Astrocyte (in vitro differentiated cells and primary cell): Measurements from ENCODE around the gene HOOK1. TPM values are rescaled to one million over a fixed set of nuclear protein-coding genes. Genes with fewer than 3 reads are reported as not detected.
A peak's percentile ranks its signal among the peaks of the same experiment; 100 is the strongest.

ENCODE experiments used
- DNase-seq: peaks from one replicate; pipeline ENCODE4 v3.0.0-alpha.2; 2010; ENCODE audit warnings: low read depth
- FAIRE-seq: peaks from 2 replicates; lab custom pipeline; 2011; peaks lifted over from hg19 to GRCh38; lab: Jason Lieb, UNC
- H2AFZ ChIP-seq: 2 replicates; pipeline ENCODE4 v1.6.0; 2012; ENCODE audit warnings: low read depth, low read length, inconsistent platforms
- H3K27ac ChIP-seq: 2 replicates; pipeline ENCODE4 v1.5.1; 2011; ENCODE audit warnings: low read depth, low read length, inconsistent platforms
- H3K27me3 ChIP-seq: 2 replicates; pipeline ENCODE4 v1.6.0; 2011; ENCODE audit warnings: low read length, inconsistent platforms; ENCODE audit not compliant: insufficient read depth
- H3K36me3 ChIP-seq: 2 replicates; pipeline ENCODE4 v1.5.1; 2011; ENCODE audit warnings: low read length, inconsistent platforms; ENCODE audit not compliant: insufficient read depth
- H3K4me1 ChIP-seq: 2 replicates; pipeline ENCODE4 v1.5.1; 2011; ENCODE audit warnings: low read length, inconsistent platforms; ENCODE audit not compliant: insufficient read depth
- H3K4me2 ChIP-seq: 2 replicates; pipeline ENCODE4 v1.6.0; 2012; ENCODE audit warnings: low read length, inconsistent platforms
- H3K4me3 ChIP-seq: 2 replicates; pipeline ENCODE4 v1.5.1; 2011; ENCODE audit warnings: low read depth, mild to moderate bottlenecking, low read length, inconsistent platforms; ENCODE audit not compliant: insufficient read depth
- H3K79me2 ChIP-seq: 2 replicates; pipeline ENCODE4 v1.6.0; 2012; ENCODE audit warnings: mild to moderate bottlenecking, low read length, inconsistent platforms; ENCODE audit not compliant: insufficient read depth
- H3K9ac ChIP-seq: 2 replicates; pipeline ENCODE4 v1.6.0; 2012; ENCODE audit warnings: mild to moderate bottlenecking, low read length, inconsistent platforms
- H3K9me3 ChIP-seq: 2 replicates; pipeline ENCODE4 v1.5.1; 2012; ENCODE audit warnings: low read depth, mild to moderate bottlenecking, low read length, inconsistent platforms; ENCODE audit not compliant: insufficient read depth
- H4K20me1 ChIP-seq: 2 replicates; pipeline ENCODE4 v1.6.0; 2012; ENCODE audit warnings: low read length, inconsistent platforms; ENCODE audit not compliant: insufficient read depth
- H3K27ac Mint-ChIP-seq: one replicate; pipeline ENCODE4 v1.8.0; 2021; ENCODE audit warnings: mild to moderate bottlenecking, mixed read lengths; ENCODE audit not compliant: unreplicated experiment
- H3K27me3 Mint-ChIP-seq: one replicate; pipeline ENCODE4 v1.8.0; 2021; ENCODE audit warnings: low read depth, mixed read lengths; ENCODE audit not compliant: unreplicated experiment
- H3K36me3 Mint-ChIP-seq: one replicate; pipeline ENCODE4 v1.8.0; 2021; ENCODE audit warnings: low read depth, mixed read lengths; ENCODE audit not compliant: unreplicated experiment
- H3K4me1 Mint-ChIP-seq: one replicate; pipeline ENCODE4 v1.8.0; 2021; ENCODE audit warnings: low read depth, mixed read lengths; ENCODE audit not compliant: unreplicated experiment
- H3K4me3 Mint-ChIP-seq: one replicate; pipeline ENCODE4 v1.8.0; 2021; ENCODE audit warnings: mild to moderate bottlenecking, moderate library complexity, mixed read lengths; ENCODE audit not compliant: unreplicated experiment
- H3K9me3 Mint-ChIP-seq: one replicate; pipeline ENCODE4 v1.8.0; 2021; ENCODE audit warnings: mild to moderate bottlenecking, mixed read lengths; ENCODE audit not compliant: unreplicated experiment
- CTCF ChIP-seq: IDR thresholded peaks from 2 replicates; pipeline ENCODE4 v1.5.1; 2011; ENCODE audit warnings: low read depth, mild to moderate bottlenecking, inconsistent platforms, low read length, moderate library complexity; ENCODE audit not compliant: insufficient read depth
- EZH2 ChIP-seq: IDR thresholded peaks from 2 replicates; pipeline ENCODE4 v1.6.1; 2012; ENCODE audit warnings: mild to moderate bottlenecking, low read length, inconsistent platforms; ENCODE audit not compliant: insufficient read depth
- total RNA-seq: library from RNA; stranded (reverse); gene quantifications from 2 replicates; pipeline ENCODE4 v1.2.1, GENCODE V29; 2021

HOOK1 gene
- total RNA-seq, 1 donor from 2014 or later: 1.8 TPM

GRCh38 chr1:59775480-59775879 lies 39.3 kb upstream of the HOOK1 start:
- Histone ChIP-seq H2AFZ (no peak overlapping the region), H3K36me3 (no peaks in the 10 kb centered on the region), H3K4me2 (no peak overlapping the region), H3K4me3 (no peak overlapping the region), H4K20me1 (no peaks in the 10 kb centered on the region), H3K79me2 (no peaks in the 10 kb centered on the region), H3K27me3 (no peaks in the 10 kb centered on the region), H3K9ac (no peak overlapping the region), H3K27ac (no peak overlapping the region), H3K9me3 (no peaks in the 10 kb centered on the region), H3K4me1 (peaks cover 3% of the 10 kb centered on the region)
- H3K9me3 Mint-ChIP-seq: no peaks in the 10 kb centered on the region
- H3K4me3 Mint-ChIP-seq: no peak overlapping the region
- FAIRE-seq (peak; percentile 29), DNase-seq (no peak)
- no peaks in the 10 kb centered on the region for H3K36me3 Mint-ChIP-seq
- H3K27me3 Mint-ChIP-seq: no peaks in the 10 kb centered on the region
- H3K27ac Mint-ChIP-seq: no peak overlapping the region
- H3K4me1 Mint-ChIP-seq: no peaks in the 10 kb centered on the region
- no peak for TF ChIP-seq CTCF
- no peak for TF ChIP-seq EZH2

- H3K9me3 ChIP-seq: no peaks in the 10 kb centered on the region
- peak; percentile 24 for DNase-seq
- Mint-ChIP-seq H3K36me3 (no peaks in the 10 kb centered on the region), H3K27ac (peak overlapping the region; percentile 59), H3K4me1 (no peaks in the 10 kb centered on the region), H3K4me3 (no peak overlapping the region), H3K9me3 (no peaks in the 10 kb centered on the region), H3K27me3 (no peaks in the 10 kb centered on the region)
- H3K4me2 ChIP-seq: peak overlapping the region; percentile 36
- no peaks in the 10 kb centered on the region for H3K27me3 ChIP-seq
- no peaks in the 10 kb centered on the region for H3K79me2 ChIP-seq
- no peak overlapping the region for H3K4me3 ChIP-seq
- no peak overlapping the region for H3K9ac ChIP-seq
- peak overlapping the region; percentile 53 for H2AFZ ChIP-seq
- H3K4me1 ChIP-seq: peaks cover 3% of the 10 kb centered on the region
- no peaks in the 10 kb centered on the region for H3K36me3 ChIP-seq
- TF ChIP-seq EZH2 (no peak), CTCF (no peak)
- peak; percentile 58 for FAIRE-seq
- H3K27ac ChIP-seq: no peak overlapping the region
- no peaks in the 10 kb centered on the region for H4K20me1 ChIP-seq
Observed at GRCh38 chr1:59776960-59777852, 37.5 kb upstream of the HOOK1 start.

- Mint-ChIP-seq H3K27me3 (no peaks in the 10 kb centered on the region), H3K4me3 (no peak overlapping the region), H3K36me3 (no peaks in the 10 kb centered on the region), H3K4me1 (no peaks in the 10 kb centered on the region), H3K27ac (no peak overlapping the region), H3K9me3 (no peaks in the 10 kb centered on the region)
- FAIRE-seq (no peak), DNase-seq (no peak)
- Histone ChIP-seq H3K9ac (no peak overlapping the region), H3K9me3 (no peaks in the 10 kb centered on the region), H3K79me2 (no peaks in the 10 kb centered on the region), H3K36me3 (no peaks in the 10 kb centered on the region), H3K4me3 (no peak overlapping the region), H2AFZ (no peak overlapping the region), H3K4me1 (peaks cover 3% of the 10 kb centered on the region), H3K27me3 (no peaks in the 10 kb centered on the region), H4K20me1 (no peaks in the 10 kb centered on the region), H3K27ac (no peak overlapping the region), H3K4me2 (no peak overlapping the region)
- TF ChIP-seq EZH2: no peak
- no peak for TF ChIP-seq CTCF
Observed at GRCh38 chr1:59779949-59780348, 34.8 kb upstream of the HOOK1 start.
